ENCODE measurements around the gene URM1.
"Not testable (repeated sequence)": the region's sequence is repeated elsewhere in the genome, so short reads cannot be mapped to it uniquely, and the experiment has no call there.

URM1 gene

DNA sequence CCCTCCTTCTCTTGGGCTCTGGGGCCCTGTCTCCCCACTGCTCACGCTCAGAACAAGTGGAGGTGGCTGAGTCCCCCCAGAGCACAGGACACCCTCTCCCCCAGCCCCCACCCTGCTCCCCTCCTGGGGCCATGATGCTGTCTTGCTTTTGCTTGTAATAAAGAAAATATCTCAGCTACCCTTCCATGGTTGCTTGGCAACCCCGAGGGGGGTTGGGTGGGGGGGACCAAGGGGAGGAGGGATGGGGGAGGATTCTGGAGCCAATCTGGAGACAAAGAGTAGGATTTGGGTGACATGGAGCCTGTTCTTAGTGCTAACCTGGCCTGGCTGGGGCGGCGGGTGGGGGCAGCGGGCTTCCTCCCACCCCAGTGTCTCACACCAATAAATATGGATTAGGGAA, 33.4 kb downstream of the URM1 start:
- no peaks in the 10 kb centered on the region for H3K9me3 ChIP-seq (ENCODE audit: control insufficient read depth, insufficient read depth, low read length)
- H3K9ac ChIP-seq (ENCODE audit: low read depth, low read length): no peak overlapping the region
- H3K4me1 ChIP-seq (ENCODE audit: control insufficient read depth, insufficient read depth, low read length): peaks cover 16% of the 10 kb centered on the region
- no peak overlapping the region for H3K4me3 ChIP-seq (ENCODE audit: low read depth, low read length)
- peaks cover 94% of the 10 kb centered on the region for H3K27me3 ChIP-seq (ENCODE audit: control insufficient read depth, insufficient read depth, low read length)
- no peaks in the 10 kb centered on the region for H3K36me3 ChIP-seq (ENCODE audit: control insufficient read depth, insufficient read depth, low read length)

DNA sequence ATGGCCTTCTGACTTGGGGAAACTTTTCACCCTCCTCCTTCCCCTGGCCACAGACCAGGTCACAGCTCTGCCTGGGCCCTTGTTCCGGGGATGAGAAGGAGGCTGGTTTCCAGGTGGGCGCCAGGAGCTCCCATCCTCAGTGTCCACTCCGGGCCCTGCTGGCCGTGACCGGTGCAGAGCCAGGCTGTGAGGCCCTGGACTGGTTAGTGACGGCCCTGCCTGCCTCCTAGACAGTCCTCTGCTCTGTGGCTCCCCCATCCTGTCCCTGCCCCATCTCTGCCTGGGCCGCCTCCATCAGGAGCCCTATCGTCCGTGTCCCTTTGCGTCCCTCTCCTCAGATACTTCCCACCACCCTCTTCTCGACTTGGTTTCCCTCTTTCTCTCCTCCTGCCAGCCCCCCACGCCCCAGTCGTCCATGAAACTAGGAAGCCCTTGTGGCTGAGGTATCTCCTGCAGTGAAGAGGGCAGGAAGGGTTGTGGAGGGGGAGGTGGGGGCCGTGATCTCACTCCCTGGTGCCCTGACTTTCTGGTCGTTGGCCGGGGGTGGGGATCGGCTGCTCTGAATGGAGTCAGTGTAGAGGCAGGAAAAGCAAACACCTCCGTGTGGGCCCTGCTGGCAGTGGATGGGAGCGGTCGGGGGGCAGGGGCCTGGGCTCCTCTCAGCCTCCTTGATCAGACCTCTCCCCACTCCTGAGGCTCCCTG, 34.1 kb downstream of the URM1 start:
- peaks cover 19% of the 10 kb centered on the region for H3K4me1 ChIP-seq (ENCODE audit: control insufficient read depth, insufficient read depth, low read length)
- H3K4me3 ChIP-seq (ENCODE audit: low read depth, low read length): no peak overlapping the region
- H3K9ac ChIP-seq (ENCODE audit: low read depth, low read length): no peak overlapping the region
- no peaks in the 10 kb centered on the region for H3K9me3 ChIP-seq (ENCODE audit: control insufficient read depth, insufficient read depth, low read length)
- peaks cover 94% of the 10 kb centered on the region for H3K27me3 ChIP-seq (ENCODE audit: control insufficient read depth, insufficient read depth, low read length)
- H3K36me3 ChIP-seq (ENCODE audit: control insufficient read depth, insufficient read depth, low read length): no peaks in the 10 kb centered on the region

DNA sequence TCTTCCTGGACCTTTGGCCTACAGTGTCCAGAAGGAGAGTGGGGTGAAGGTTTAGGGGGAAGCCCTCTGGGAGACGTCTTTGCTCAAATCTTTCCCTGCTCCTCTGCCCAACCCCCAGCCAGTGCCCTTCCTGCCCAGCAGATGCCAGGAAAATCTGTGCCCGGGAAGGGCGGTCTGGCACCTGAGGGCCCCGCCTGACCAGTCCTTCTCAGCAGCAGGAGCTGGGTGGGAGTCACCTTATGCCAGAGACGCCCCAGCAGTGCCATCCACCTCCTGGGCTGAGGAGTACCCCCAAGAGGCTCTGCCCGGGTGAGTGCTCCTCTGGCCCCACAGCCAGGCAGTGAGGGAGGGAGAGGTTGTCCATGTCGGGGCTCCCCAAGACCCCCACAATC, 34.6 kb downstream of the URM1 start:
- Histone ChIP-seq H3K36me3 (ENCODE audit: control insufficient read depth, insufficient read depth, low read length) (no peaks in the 10 kb centered on the region), H3K9ac (ENCODE audit: low read depth, low read length) (no peak overlapping the region), H3K4me1 (ENCODE audit: control insufficient read depth, insufficient read depth, low read length) (peaks cover 19% of the 10 kb centered on the region), H3K27me3 (ENCODE audit: control insufficient read depth, insufficient read depth, low read length) (peaks cover 94% of the 10 kb centered on the region), H3K9me3 (ENCODE audit: control insufficient read depth, insufficient read depth, low read length) (no peaks in the 10 kb centered on the region), H3K4me3 (ENCODE audit: low read depth, low read length) (no peak overlapping the region)

DNA sequence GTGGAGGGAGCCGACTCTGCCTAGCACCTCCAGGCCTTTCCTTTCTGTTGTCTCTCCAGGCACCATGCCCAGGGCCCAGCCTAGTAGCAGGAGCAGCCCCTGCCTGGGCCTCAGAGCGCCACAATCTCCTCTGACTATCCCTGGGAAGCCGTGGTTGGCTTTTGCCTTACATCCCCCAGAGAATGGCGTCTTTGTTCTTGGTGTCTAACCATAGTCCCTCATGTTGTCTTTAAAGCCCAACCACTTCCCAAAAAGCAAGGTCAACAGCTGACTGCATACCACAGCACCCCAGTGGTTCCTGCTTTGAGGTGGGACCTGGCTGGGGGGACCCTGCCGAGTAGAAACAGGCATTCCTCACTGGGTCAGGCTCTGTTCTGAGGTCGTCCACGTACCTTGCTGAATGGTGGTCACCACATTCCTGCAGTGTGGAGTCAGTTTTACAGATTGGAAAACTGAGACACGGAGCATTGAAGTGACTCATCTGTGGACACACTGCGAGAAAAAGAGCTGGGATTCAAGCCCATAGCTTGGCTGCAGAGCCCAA, 35.7 kb downstream of the URM1 start:
- peaks cover 96% of the 10 kb centered on the region for H3K27me3 ChIP-seq (ENCODE audit: control insufficient read depth, insufficient read depth, low read length)

DNA sequence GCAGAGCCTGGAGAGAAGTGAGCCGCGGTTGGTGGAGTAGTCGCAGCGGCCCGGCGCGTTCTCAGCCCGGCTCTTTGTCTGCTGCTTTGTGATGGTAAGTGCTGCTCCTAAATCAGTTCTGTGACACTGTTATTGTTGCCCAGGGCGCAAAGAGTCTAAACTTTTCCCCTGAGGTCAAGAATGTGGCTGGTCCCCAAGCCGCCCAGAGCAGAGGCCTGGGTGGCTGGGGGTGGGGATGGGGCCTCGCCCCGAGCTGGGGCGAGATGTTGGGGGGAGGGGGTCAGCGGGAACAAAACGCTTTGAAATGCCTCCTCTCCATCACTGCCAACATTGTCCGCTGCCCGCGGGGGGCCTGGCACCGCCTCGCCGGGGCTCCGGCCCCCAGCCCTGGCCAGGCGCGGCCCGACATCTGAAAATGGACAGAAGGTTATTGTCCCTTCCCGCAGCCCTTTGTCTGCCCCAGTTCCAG, 37.8 kb downstream of the URM1 start:
- Histone ChIP-seq H3K4me3 (ENCODE audit: low read depth, low read length) (peak overlapping the region; percentile 6), H3K9ac (ENCODE audit: low read depth, low read length) (no peak overlapping the region), H3K9me3 (ENCODE audit: control insufficient read depth, insufficient read depth, low read length) (no peaks in the 10 kb centered on the region), H3K4me1 (ENCODE audit: control insufficient read depth, insufficient read depth, low read length) (peaks cover 21% of the 10 kb centered on the region), H3K36me3 (ENCODE audit: control insufficient read depth, insufficient read depth, low read length) (no peaks in the 10 kb centered on the region), H3K27me3 (ENCODE audit: control insufficient read depth, insufficient read depth, low read length) (peaks cover 89% of the 10 kb centered on the region)

More for the DNA sequence above, 35.7 kb downstream of the URM1 start:
- Histone ChIP-seq H3K9ac (ENCODE audit: low read depth, low read length) (no peak overlapping the region), H3K9me3 (ENCODE audit: control insufficient read depth, insufficient read depth, low read length) (no peaks in the 10 kb centered on the region), H3K36me3 (ENCODE audit: control insufficient read depth, insufficient read depth, low read length) (no peaks in the 10 kb centered on the region), H3K4me3 (ENCODE audit: low read depth, low read length) (no peak overlapping the region), H3K4me1 (ENCODE audit: control insufficient read depth, insufficient read depth, low read length) (peaks cover 19% of the 10 kb centered on the region)

DNA sequence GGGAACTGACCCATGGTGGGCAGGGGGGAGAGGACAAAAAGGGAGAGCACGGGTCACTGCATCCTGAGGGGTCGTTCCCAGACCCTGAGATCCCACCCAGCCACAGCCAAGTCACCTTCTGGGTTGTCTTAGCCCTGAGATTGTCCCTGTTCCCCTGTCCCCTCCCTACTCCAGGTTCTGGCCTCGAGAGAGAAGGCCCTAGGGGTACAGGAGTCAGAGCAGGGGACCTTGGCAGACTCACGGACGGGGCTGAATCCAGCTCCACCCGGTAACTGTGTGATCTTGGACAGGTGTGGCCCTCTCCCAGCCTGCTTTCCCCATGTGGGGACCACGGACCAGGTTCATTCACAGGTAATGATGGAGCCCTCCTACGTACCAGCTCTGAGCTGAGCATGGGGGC, 38.3 kb downstream of the URM1 start:
- Histone ChIP-seq H3K9me3 (ENCODE audit: control insufficient read depth, insufficient read depth, low read length) (no peaks in the 10 kb centered on the region), H3K36me3 (ENCODE audit: control insufficient read depth, insufficient read depth, low read length) (no peaks in the 10 kb centered on the region), H3K9ac (ENCODE audit: low read depth, low read length) (no peak overlapping the region), H3K4me1 (ENCODE audit: control insufficient read depth, insufficient read depth, low read length) (peaks cover 21% of the 10 kb centered on the region), H3K27me3 (ENCODE audit: control insufficient read depth, insufficient read depth, low read length) (peaks cover 89% of the 10 kb centered on the region), H3K4me3 (ENCODE audit: low read depth, low read length) (no peak overlapping the region)

DNA sequence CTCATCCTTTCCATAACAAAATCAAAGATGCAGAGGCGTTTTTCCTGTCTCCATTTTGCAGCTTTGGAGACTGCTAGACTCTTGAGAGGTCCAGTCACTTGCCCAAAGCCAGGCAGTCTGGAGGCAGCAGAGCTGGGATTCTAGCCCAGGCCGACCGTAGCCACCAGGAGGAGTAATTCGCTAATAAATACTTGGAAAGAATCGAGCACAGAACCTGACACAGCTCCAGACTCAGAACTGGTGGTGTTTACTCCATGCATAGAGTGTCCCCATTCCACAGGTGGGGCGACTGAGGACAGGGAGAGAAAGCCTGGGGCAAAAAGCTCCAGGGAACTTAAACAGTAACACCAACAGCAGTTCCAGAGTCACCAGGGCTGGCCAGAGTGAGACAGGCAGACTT, 38.8 kb downstream of the URM1 start:
- peaks cover 91% of the 10 kb centered on the region for H3K27me3 ChIP-seq (ENCODE audit: control insufficient read depth, insufficient read depth, low read length)
- H3K4me3 ChIP-seq (ENCODE audit: low read depth, low read length): no peak overlapping the region
- no peaks in the 10 kb centered on the region for H3K36me3 ChIP-seq (ENCODE audit: control insufficient read depth, insufficient read depth, low read length)
- H3K9ac ChIP-seq (ENCODE audit: low read depth, low read length): no peak overlapping the region
- H3K9me3 ChIP-seq (ENCODE audit: control insufficient read depth, insufficient read depth, low read length): no peaks in the 10 kb centered on the region
- H3K4me1 ChIP-seq (ENCODE audit: control insufficient read depth, insufficient read depth, low read length): peaks cover 21% of the 10 kb centered on the region

DNA sequence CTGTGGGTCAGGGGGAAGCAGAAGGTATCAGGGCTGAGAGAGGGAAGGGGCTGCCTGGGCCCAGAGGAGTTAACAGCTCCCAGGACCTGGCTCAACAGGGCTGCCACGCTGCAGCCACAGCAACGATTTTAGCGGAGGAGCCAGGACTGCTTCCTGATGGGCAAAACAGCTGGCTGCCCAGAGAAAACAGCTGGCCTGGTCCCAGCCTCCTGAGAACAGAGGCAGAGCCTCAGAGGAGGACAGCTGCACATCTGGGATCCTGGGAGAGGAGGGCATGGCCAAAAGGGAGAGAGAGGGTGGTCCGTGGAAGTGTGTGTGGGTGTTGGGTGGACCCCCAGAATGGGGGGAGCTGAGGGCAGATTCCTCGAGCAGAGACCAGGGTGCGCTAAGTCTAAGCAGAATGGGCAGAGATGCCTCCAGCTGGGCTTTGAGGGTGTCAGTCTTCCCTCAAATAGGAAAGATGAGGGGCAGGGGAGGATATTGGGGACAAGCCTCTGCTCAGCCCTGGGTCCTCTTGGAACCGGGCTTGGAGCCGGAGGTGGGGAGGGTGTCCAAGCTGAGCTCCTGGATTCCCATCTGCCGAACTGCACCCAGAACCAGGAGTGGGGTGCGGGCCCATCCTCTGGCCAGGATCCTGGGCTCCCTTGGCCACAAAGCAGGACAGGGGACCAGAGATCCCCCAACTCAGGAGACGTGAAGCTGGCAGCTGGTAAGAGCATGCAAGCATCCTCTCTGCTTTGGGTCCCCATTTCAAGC, 40.4 kb downstream of the URM1 start:
- Histone ChIP-seq H3K9ac (ENCODE audit: low read depth, low read length) (no peak overlapping the region), H3K36me3 (ENCODE audit: control insufficient read depth, insufficient read depth, low read length) (no peaks in the 10 kb centered on the region), H3K4me3 (ENCODE audit: low read depth, low read length) (peak overlapping the region; percentile 13), H3K4me1 (ENCODE audit: control insufficient read depth, insufficient read depth, low read length) (peaks cover 21% of the 10 kb centered on the region), H3K27me3 (ENCODE audit: control insufficient read depth, insufficient read depth, low read length) (peaks cover 87% of the 10 kb centered on the region), H3K9me3 (ENCODE audit: control insufficient read depth, insufficient read depth, low read length) (no peaks in the 10 kb centered on the region)

DNA sequence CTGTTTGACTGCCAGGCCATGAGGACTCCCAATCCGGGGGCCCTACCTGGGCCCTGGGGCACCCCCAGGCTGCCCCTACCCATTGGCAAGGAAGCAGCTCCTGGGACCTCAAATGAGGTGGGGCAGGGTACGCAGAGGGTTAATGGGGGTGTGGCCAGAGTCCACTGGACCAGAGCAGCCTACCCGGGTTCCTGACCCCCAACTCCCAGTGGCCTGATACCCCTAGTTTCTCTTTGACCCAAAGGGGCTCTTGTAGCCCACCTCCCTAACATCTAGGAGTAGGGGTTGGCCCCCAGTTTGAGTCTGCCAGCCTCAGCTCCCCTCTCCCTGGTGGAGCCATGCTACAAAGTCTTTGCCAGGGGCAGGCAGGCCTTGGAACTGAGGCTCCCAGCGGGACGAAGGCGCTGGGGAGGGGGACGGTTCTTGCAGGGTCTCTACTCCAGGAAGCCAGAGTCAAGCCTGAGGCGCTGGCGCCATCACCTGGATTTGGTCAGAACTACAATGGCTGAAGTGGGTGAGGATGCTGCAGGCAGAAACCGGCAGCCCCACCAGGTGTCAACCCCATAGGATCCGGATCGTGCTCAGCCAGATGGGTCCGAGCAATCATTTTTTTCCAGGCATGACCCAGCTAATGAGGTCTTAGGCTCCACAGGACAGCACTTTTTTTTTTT, 41.1 kb downstream of the URM1 start:
- Histone ChIP-seq H3K9ac (ENCODE audit: low read depth, low read length) (no peak overlapping the region), H3K36me3 (ENCODE audit: control insufficient read depth, insufficient read depth, low read length) (no peaks in the 10 kb centered on the region), H3K9me3 (ENCODE audit: control insufficient read depth, insufficient read depth, low read length) (no peaks in the 10 kb centered on the region), H3K4me3 (ENCODE audit: low read depth, low read length) (peak overlapping the region; percentile 13), H3K4me1 (ENCODE audit: control insufficient read depth, insufficient read depth, low read length) (peaks cover 19% of the 10 kb centered on the region), H3K27me3 (ENCODE audit: control insufficient read depth, insufficient read depth, low read length) (peaks cover 83% of the 10 kb centered on the region)

DNA sequence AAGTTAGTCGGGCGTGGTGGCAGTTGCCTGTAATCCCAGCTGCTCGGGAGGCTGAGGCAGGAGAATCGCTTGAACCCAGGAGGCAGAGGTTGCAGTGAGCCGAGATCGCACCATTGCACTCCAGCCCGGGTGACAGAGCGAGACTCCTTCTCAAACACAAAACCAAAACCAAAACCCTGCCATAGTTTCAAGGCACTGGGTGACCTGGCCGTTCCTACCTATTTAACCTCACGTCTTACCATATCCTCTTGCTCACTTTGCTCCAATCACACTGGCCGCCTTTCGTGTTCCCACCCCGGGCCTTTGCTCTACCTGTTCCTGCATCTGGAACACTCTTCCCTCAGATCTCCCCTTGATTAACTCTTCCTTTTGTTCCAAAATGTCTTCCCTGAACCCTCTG, 42.6 kb downstream of the URM1 start:
- Histone ChIP-seq H3K4me1 (ENCODE audit: control insufficient read depth, insufficient read depth, low read length) (peaks cover 11% of the 10 kb centered on the region), H3K27me3 (ENCODE audit: control insufficient read depth, insufficient read depth, low read length) (peaks cover 82% of the 10 kb centered on the region)
- not testable (repeated sequence) for H3K9me3 ChIP-seq (ENCODE audit: control insufficient read depth, insufficient read depth, low read length); H3K4me3 ChIP-seq (ENCODE audit: low read depth, low read length); H3K9ac ChIP-seq (ENCODE audit: low read depth, low read length); H3K36me3 ChIP-seq (ENCODE audit: control insufficient read depth, insufficient read depth, low read length)

DNA sequence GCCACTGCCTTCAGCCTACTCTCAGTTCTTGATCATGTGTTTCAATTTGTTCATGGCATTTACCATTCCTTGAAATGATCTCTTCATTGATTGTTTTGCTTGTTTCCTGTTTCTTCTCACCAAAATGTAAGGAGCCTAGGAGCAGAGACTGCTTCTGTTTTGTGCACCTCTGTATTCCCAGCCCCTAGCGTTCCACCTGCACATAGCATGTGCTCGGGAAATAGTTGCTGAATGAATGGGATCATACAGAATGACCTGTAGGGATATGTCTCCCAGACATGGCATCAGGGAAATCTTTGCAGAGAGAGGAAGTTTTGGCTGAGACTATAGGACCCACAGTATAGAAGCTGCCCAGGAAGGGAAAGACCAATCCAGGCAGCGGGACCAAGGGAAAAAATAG, 43.3 kb downstream of the URM1 start:
- Histone ChIP-seq H3K4me1 (ENCODE audit: control insufficient read depth, insufficient read depth, low read length) (peaks cover 10% of the 10 kb centered on the region), H3K4me3 (ENCODE audit: low read depth, low read length) (no peak overlapping the region), H3K9ac (ENCODE audit: low read depth, low read length) (no peak overlapping the region), H3K36me3 (ENCODE audit: control insufficient read depth, insufficient read depth, low read length) (no peaks in the 10 kb centered on the region), H3K9me3 (ENCODE audit: control insufficient read depth, insufficient read depth, low read length) (no peaks in the 10 kb centered on the region), H3K27me3 (ENCODE audit: control insufficient read depth, insufficient read depth, low read length) (peaks cover 83% of the 10 kb centered on the region)

All from iPS-15b (cell line).